NB4 (cell line): ENCODE results near the gene CBX7.
"Not testable (repeated sequence)": the region's sequence is repeated elsewhere in the genome, so short reads cannot be mapped to it uniquely, and the experiment has no call there.

ENCODE experiments used
- DNase-seq: peaks from one replicate; pipeline ENCODE4 v3.0.0; 2010; ENCODE audit warnings: low read depth
- H3K4me3 ChIP-seq: one replicate; pipeline ENCODE4 v1.5.1; 2011; ENCODE audit warnings: mild to moderate bottlenecking, low read depth, low read length, moderate library complexity
- CTCF ChIP-seq: IDR thresholded peaks from one replicate; pipeline ENCODE4 v1.5.1; 2012; ENCODE audit warnings: low read depth, low read length
- MAX ChIP-seq: IDR thresholded peaks from 2 replicates; pipeline ENCODE4 v1.6.1; 2011; ENCODE audit warnings: low read depth, low read length
- MYC ChIP-seq: IDR thresholded peaks from 2 replicates; pipeline ENCODE4 v1.6.1; 2011; ENCODE audit warnings: low read depth, low read length
- POLR2A ChIP-seq: IDR thresholded peaks from 2 replicates; pipeline ENCODE4 v1.6.1; 2011; ENCODE audit warnings: mild to moderate bottlenecking; ENCODE audit not compliant: insufficient read length; ENCODE audit errors: extremely low read depth

CBX7 gene

DNA sequence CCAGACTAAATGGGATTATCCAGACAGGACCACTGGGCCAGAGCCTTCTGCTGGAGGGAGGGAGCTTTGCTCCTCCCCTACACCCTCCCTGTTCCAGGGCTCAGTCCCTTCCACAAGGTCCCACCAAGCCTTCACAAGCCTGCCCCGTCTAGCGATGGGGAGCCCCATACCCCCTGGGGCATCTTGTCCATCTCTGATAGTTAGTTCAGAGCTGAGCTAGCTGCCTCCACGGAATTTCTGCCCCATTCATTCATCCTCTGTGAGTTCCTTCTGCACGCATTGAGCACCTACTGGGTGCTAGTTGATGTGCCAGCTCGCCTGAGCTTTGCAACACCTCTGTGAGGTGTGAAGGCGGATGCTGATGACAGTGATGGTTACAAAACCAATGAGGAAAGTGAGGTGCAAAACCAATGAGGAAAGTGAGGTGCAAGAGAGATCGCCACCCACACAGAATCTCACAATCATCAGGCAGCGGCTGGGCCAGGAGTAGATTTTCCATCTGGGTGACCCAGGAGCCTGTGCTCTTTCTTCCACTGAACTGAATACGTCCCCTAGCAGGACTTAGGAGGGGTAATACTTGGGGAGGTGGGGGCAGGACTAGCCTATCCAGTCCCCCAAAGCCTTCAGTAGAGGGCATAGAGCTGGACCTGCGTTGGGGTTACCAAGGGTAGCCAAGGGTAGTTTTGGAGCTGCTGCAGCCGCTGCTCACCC lies 21.5 kb upstream of the CBX7 start:
- DNase-seq = no peak
- no peak overlapping the region for H3K4me3 ChIP-seq
- TF ChIP-seq MAX = no peak
- TF ChIP-seq CTCF = no peak

DNA sequence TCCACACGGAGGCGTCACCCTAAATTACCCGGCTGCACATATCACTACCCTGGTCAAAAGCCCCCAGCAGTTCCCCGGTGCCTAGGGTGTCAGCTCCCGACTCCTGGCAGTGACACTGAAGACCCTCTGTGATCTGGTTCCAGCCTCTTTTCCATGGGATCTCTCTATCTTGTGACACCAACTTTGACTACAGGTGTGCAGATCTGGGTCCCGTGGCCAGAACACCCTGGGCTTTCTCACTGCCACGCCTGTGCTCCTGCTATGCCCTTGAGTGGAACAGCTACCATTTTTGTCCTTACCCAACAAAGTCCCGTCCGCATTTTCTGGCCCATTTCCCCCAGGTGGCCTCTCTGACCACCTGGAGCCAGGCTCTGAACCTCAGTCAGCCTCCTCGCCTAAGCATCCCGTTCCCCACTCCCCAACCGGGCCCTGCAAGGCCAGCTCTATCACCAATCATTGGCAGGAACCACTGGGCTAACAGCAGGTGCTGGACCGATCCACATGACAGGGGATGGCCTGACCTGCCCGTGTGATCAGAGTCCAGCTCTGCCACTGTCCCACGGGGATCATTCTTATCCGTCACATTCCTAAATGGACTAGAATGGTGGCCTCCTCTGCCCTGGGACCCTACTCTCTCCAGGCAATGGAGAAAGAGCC lies 20.7 kb upstream of the CBX7 start:
- no peak for DNase-seq
- no peak overlapping the region for H3K4me3 ChIP-seq
- TF ChIP-seq POLR2A (no peak), MYC (no peak), MAX (no peak), CTCF (no peak)

DNA sequence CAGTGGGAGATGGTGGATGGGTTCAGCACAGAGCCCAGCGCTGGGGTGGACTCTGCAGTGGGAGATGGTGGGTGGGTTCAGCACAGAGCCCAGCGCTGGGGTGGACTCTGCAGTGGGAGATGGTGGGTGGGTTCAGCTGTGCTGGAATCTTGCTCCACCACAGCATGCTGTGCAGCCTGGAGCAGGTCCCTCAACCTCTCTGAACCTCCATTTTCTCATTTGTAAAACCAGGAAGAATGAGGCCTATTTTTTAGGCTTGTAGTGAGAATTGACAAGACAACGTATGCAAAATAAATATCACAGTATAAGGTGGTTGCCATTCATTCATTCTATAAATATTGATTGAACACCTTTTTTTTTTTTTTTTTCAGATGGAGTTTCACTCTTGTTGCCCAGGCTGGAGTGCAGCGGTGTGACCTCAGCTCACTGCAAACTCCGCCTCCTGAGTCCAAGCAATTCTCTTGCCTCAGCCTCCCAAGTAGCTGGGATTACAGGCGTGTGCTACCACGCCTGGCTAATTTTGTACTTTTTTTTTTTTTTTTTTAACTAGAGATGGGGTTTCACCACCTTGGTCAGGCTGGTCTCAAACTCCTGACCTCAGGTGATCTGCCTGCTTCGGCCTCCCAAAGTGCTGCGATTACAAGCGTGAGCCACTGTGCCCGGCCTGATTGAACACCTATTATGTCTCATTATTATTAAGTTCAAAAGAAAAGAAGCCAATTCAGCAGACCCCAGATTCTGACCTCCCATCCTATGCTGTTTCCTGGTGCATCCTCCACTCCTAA lies 20.0 kb upstream of the CBX7 start:
- not testable (repeated sequence) for DNase-seq, H3K4me3 ChIP-seq

DNA sequence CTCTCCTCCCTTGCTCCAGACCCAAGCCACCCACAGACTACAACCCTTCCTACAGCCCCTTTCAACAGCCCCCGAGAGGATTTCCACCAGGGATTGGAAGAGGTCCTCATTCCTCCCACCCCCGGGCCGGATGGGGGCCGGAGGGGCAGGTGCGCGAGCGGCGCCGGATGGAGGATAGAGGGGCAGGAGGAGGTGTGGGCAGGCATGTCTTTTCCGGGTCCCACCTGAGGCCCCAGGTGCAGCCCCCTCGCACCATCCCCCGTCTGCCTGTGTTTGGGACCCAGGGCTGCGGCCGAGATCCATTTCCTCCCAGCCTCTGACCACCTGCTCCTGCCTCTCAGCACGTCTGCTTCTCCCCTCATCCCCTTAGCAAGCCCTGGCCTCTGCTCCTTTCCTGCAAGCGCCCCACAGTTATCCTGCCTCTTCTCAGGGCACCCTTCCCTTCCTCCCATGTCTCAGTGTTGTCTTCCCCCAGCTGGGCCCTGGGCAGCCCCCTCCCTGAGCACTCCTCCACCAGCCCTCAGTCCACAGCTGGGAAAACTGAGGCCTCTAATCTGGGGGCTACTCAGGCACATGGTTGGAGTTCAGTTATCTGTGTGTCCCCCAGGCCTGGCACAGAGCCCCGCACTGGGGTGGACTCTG lies 19.3 kb upstream of the CBX7 start:
- no peak overlapping the region for H3K4me3 ChIP-seq
- TF ChIP-seq CTCF = no peak
- TF ChIP-seq MYC = no peak
- no peak for TF ChIP-seq POLR2A
- no peak for TF ChIP-seq MAX
- DNase-seq = no peak

GRCh38 chr22:39170825-39171622 lies 18.5 kb upstream of the CBX7 start:
- no peak overlapping the region for H3K4me3 ChIP-seq
- DNase-seq = peak; percentile 75
- peak; percentile 81 for TF ChIP-seq CTCF
- no peak for TF ChIP-seq POLR2A
